HG03432 (cell line): ENCODE data around the gene HSPA1A.
"Not testable (repeated sequence)": the region's sequence is repeated elsewhere in the genome, so short reads cannot be mapped to it uniquely, and the experiment has no call there.

ENCODE experiments used
- ATAC-seq: cut with Tn5 transposase; IDR thresholded peaks from one replicate; pipeline ENCODE4 v1.9.1; 2021; ENCODE audit warnings: mild to moderate bottlenecking, moderate library complexity; ENCODE audit not compliant: unreplicated experiment

The HSPA1A gene

DNA sequence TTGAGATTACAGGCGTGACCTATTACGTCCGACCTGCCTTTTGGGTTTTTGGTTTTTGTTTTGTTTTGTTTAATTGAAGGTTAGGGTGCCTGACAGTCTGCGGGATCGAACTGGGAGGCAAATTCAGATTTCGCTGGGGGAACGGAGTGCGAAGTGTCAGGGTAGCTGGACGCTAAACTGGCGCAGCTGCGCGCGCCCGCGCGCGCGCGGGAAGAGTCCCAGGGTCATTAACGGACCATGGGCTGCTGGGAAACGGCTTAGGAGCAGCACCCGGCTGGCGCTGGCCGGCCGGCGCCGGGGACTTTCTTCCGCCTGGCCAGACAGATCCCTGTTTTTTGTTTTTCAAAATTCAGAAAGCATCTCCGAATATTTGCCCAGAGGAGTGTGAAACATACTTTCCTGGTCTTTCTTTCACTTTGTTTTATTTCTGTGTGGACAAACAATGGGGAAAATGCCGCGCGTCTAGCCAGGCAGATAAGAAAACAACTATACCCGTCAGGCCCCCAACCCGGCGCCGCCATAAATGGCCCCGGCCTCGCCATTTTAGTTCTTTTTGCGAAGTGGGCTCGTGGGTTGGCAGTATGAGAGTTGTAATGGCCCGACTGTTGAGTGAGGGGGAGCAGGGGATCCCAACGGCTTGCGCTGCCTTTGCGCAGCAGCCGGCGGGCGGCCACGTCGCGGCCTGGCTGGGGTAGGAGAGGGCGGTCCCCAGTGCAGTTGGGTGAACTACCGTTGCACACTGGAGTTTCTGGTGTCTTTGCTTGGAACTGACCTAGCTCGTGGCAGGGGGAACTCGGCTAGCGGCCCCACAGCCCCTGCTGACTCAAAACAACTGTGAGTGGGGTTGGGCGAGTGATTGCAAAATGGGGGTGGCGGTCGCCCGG, 19.3 kb downstream of the HSPA1A start:
- peak; percentile 51 for ATAC-seq

DNA sequence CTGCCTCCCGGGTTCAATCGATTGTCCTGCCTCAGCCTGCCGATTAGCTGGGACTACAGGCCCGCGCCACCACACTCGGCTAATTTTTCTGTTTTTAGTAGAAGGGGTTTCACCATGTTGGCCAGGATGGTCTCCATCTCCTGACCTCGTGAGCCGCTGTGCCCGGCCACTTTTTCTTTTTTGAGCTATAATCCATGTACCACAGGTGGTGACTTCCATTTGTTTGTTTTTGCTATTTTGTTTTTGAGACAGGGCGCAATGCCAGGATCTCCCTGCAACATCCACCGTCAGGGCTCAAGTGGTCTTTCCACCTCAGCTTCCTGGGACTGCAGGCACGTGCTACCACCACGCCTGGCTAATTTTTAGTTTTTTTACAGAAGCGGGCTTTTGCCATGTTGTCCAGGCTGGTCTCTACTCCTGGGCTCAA, 20.7 kb downstream of the HSPA1A start:
- no peak for ATAC-seq

DNA sequence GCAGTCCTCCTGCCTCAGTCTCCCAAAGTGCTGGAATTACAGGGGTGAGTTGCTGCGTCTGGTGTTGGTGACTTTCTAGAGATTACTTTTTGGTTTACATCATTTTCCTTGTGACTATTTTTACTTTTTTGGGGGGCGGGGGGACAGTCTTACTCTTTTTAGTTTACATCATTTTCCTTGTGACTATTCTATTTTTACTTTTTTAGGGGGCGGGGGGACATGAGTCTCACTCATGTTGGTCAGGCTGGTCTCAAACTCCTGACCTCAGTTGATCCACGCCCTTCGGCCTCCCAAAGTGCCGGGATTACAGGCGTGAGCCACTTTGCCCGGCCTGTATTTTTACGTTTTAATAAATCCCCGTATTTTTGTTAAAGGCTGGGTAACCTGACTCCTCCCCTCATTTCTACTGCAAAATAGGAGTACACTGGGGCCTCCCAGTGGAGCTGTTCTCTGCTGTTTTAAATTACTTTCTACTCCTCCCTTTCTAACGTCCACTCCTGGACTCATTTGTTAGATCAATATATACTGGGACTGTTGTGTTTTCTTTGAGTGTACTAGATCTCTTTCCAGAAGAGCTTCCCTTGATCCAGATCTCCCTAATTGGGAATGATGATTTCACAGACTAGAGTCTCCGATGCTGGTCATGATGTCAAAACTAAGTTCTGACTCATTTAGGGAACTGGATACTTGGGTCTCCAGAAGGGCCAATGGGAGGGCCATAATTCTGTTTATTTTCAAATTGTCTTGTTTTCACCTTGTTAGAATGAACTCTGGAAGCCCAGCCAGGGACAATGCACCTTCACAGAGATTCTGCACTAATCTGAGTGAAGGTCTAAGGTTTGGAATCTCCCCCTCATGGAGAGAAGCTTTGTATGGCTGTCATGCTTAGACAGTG, 21.4 kb downstream of the HSPA1A start:
- no peak for ATAC-seq

DNA sequence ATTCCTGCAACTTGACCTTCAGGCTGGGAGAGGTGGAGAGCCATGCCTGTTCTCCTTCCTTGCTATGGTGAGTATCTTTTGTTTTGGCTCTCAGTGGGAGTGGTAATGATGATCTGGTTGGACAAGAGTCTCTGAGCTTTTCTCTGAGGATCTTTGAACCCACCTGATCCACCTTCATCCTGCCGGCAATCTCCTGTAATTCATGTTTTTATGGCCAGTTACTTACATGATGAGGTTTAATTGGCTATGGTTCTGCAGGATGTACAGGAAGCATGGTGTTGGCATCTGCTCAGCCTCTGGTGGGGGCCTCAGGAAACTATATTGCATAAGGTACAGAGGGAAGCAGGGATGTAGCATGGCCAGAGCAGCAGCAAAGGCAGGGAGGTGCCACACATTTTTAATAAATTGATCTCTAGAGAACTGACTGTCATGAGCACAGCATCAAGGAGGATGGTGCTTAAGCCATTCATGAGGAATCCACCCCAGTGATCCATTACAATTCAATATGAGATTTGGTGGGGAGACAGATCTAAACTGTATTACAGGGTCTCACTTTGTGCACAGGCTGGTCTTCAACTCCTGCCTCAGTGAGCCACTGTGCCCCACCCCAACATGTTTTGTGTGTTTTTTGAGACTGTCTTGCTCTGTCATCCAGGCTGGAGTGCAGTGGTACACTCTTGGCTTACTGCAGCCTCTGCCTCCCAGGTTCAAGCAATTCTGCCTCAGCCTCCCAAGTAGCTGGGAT, 22.2 kb downstream of the HSPA1A start:
- ATAC-seq = no peak

DNA sequence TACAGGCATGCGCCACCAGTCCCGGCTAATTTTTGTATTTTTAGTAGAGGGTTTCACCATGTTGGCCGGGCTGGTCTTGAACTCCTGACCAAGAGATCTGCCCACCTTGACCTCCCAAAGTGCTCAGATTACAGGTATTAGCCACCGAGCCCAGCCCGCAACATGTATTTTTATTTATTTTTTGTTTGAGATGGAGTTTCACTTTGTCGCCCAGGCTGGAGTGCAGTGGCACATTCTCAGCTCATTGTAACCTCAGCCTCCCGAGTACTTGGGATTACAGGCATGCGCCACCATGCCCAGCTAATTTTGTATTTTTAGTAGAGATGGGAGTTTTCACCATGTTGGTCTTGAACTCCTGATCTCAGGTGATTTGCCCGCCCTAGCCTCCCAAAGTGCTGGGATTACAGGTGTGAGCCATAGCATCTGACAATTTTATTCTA, 22.8 kb downstream of the HSPA1A start:
- not testable (repeated sequence) for ATAC-seq

DNA sequence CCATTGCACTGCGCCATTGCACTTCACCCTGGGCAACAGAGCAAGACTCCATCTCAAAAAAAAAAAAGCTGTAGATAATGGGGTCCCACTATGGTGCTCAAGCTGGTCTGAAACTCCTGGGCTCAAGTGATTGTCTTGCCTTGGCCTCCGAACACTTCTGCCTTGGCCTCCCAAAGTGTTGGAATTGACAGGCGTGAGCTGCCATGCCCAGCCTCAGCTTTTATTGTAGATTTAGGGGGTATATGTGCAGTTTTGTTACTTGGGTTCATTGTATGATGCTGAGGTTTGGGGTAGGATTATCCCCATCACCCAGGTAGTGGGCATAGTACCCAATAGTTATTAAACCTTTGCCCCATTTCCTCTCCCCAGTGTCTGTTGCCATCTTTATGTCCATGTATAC, 23.6 kb downstream of the HSPA1A start:
- no peak for ATAC-seq

DNA sequence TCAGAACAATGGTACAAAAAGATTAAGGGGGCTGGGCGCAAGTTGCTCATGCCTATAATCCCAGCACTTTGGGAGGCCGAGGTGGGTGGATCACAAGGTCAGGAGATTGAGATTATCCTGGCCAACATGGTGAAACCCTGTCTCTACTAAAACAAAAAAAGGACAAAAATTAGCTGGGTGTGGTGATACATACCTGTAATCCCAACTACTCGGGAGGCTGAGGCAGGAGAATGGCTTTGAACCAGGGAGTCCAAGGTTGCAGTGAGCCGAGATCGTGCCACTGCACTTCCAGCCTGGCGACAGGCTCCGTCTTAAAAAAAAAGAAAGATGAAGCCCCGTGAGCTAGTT, 24.4 kb downstream of the HSPA1A start:
- ATAC-seq = not testable (repeated sequence)

DNA sequence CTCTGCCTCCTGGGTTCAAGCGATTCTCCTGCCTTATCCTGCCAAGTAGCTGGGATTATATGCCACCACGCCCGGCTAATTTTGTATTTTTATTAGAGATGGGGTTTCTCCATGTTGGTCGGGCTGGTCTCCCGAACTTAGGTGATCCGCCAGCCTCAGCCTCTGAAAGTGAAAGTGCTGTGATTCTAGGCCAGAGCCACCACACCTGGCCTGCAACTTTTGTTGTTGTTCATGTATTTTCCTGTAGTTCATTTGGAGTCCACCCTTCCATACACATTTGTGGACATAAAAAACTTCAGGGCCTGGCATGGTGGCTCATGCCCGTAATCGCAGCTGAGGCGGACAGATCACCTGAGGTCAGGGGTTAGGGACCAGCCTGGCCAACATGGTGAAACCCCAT, 26.7 kb downstream of the HSPA1A start:
- ATAC-seq = no peak

DNA sequence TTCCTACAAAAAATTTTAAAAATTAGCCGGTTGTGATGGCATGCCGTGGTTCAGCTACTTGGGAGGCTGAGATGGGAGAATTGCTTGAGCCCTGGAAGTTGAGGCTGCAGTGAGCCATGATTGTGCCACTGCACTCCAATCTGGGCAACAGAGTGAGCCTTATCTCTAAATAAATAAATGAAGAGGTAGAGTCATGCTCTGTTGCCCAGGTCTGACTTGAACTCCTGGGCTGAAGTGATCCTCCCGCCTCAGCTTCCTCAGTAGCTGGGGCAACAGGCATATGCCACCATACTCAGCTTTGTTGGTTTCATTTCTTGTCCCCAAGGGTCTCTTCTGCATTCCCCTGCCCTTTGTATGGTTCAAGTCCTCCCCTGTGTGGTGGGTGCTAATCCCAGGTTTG, 29.2 kb downstream of the HSPA1A start:
- ATAC-seq = no peak

DNA sequence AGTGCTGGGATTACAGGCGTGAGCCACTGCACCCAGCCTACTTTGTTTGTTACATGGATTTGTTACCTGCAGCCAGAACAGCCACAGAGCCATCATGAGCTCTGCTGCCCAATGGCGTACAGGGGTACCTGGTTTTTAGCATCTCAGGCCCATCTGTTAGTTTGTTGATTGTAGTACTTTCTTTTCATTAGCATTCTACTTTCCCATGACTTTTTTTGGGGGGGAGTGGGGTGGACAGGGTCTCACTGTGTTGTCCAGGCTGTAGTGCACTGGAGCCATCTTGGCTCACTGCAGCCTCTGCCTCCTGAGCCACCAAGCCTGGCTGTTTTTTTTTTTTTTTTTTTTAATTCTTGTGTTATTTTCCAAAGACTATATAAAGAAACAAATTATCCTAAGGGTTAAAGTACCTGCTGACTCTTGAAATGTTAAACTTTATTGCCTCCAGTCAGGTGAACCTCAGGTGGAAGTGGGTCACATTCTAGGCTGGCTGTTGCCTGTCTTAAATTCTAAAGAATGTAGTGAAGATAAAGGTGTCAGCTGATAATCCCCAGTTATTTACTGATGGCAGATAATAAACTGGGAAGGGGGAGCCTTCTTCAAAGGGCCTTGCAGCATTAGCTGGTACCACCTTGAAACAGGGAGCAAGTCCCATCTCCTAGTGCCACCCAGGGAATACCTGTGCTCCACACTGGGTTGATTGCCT, 32.1 kb downstream of the HSPA1A start:
- ATAC-seq = no peak

DNA sequence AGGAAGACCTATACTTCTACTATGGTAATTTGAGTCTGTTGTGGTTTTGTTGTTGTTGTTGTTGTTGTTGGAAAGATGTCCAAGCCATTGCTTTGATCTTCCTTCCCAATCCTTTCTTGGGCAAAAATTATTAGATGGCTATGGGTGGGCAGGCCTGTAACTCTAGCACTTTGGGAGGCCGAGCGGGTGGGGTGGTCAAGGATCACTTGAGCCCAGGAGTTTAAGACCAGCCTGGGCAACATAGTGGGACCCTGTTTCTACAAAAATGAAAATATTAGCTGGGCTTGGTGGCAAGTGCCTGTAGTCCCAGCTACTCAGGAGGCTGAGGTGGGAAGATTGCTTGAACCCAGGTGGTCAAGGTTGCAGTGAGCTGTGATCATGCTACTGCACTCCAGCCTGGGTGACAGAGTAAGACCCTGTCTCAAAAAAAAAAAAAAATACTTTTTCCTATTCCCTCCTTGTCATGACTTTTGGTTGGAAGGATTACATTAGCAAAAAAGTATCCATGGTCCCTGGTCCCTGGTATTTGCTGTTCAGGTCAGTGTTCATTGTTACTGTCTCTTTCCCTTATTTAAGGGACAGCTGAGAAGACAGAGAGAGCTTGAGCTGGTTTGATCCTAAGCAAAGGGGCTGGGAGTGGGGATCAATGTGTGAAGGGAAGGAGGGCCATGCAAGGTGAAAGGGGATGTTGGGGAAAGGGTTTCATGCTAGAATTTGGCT, 35.6 kb downstream of the HSPA1A start:
- no peak for ATAC-seq

DNA sequence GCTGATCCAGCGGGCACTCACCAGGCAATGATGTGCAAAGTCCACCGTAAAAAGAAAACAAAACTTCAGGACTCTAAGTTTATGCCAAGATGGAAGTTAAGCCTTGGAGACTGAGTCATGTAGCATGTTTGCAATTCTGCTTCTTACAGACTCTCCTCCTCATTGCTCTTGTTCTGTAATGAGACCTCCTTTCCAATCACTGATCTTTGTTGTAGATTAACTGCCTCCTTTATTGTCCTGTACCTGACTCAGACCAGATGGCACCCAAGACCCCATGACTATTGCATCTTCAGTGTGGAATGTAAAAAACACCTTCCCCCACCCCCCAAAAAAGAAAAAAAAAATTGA, 36.1 kb downstream of the HSPA1A start:
- no peak for ATAC-seq

DNA sequence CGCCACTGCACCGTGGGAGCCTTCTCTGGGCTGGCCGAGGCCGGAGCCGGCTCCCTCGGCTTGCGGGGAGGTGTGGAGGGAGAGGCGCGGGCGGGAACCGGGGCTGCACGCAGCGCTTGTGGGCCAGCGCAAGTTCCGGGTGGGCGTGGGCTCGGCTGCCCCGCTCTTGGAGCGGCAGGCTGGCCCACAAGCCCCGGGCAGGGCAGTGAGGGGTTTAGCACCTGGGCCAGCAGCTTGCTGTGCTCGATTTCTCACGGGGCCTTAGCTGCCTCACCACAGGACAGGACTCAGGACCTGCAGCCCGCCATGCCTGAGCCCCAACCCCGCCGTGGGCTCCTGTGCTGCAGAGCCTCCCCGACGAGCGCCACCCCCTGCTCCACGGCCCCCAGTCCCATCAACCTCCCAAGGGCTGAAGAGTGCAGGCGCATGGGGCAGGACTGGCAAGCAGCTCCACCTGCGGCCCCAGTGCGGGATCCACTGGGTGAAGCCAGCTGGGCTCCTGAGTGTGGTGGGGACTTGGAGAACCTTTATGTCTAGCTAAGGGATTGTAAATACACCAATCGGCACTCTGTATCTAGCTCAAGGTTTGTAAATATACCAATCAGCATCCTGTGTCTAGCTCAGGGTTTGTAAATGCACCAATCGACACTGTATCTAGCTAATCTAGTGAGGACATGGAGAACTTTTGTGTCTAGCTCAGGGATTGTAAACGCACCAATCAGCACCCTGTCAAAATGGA, 36.8 kb downstream of the HSPA1A start:
- not testable (repeated sequence) for ATAC-seq

DNA sequence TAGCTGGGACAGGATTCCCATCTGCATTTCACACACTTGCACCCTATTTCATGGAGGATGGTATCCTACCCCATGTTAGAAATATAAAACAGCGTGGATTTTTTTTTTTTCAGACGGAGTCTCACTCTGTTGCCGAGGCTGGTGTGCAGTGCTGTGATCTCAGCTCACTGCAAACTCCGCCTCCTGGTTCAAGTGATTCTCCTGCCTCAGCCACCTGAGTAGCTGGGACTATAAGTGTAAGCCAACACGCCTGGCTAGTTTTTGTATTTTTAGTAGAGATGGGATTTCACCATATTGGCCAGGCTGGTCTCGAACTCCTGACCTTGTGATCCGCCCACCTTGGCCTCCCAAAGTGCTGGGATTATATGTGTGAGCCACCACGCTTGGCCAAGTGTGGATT, 42.4 kb downstream of the HSPA1A start:
- not testable (repeated sequence) for ATAC-seq

DNA sequence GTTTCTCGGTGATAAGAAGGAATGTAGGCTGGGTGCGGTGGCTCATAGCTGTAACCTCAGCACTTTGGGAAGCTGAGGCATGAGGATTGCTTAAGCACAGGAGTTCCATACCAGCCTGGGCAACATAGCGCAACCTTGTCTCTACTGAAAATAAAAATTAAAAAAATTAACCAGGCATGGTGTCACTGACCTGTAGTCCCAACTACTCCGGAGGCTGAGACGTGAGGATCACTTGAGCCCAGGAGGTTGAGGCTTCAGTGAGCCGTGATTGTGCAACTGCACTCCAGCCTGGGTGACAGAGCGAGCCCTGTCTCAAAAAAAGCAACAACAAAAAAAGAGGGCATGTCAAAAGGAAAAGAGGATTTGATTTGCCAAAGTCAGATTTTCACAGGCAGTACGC, 43.4 kb downstream of the HSPA1A start:
- no peak for ATAC-seq

DNA sequence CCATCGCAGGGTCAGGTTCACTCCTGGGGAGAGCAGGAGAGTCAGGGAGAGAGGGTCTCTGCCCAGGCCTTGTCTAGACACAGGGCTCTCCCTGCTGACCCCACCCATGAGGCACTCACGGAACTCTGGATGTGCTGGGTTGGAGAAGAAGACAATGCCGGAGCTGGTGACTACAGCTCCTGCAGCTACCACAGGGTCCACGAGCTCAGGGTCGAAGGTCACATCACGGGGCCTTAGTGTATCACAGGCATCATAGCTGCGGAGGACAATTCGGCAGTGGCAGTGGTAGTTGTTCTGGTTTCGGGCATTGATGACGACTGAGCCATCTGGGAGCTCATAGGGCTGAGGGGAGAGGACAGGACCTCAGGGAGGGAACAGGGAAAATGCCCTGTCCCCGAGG, 44.6 kb downstream of the HSPA1A start:
- ATAC-seq = no peak

DNA sequence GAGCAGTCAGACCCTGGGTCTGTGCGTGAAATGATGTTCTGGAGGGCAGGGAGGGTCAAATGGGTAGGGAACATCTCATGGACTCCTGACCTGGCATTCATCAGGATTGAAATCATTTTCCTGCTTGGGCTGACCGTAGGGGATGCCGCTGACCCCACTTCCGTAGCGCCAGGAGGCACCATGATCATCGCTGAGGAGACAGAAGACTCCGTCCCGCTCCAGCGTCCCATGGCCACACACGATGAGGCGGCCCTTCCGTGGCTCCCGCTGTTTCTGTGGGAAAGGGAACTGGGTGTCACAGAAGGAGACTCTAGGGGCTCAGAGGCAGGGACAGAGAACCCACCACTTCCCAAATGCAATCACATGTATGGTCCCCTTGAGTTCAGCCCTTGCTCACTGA, 45.0 kb downstream of the HSPA1A start:
- no peak for ATAC-seq

DNA sequence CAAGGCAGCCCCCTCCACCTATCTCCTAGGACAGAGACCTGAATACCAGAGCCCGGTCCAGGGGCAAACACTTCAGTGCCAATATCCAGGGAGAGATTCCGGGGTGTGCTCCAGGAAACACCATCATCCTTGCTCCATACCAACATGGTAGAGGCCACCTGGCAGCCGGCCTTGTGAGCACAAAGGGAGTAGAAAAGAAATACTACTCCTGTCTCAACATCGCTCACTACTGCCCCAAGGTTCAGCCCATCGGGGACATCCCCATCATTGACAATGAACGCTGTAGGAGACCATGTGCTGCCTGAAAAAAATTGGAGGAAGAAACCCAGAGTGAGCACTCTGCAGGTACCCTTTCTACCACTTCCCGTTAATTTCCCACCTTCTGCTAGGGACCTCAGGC, 45.8 kb downstream of the HSPA1A start:
- no peak for ATAC-seq

DNA sequence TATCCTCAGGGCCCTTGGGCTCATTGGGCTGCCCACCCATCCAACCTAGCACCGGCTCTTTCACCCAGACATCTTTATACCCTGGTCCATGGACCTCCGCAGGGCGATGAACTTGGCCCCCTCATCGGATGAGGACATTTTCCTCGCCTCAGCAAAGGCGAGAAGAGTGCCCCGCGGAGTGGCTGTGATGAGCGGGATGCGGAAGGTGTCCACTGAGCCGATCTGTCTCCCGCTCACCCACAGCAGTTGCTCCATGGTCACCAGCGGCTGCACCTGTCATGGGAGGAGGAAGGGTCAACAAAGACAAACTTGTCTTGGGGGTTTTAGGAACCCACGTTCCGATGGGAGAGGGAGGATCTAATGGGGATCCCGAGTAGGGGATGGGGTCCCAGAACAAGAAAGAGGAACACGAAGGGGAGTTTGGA, 46.6 kb downstream of the HSPA1A start:
- ATAC-seq = no peak
